ENCODE results near the gene ASCC1. TPM values are rescaled to one million over a fixed set of nuclear protein-coding genes. Genes with fewer than 3 reads are reported as not detected.

The ASCC1 gene
- total and polyA plus RNA-seq, 2 donors (not counting 1 experiment from before 2014, with no cell fraction given): 17.9 to 28.1 TPM

- ATAC-seq (ENCODE audit: low read depth) (peak; percentile 56), DNase-seq (peak; percentile 83)
- H3K36me3 ChIP-seq (replicated peaks in 1 of 2; ENCODE audit: control extremely low read depth in 1 of 2, control insufficient read depth in 1 of 2, extremely low read depth in 1 of 2, insufficient read depth in 2 of 2, low read length in 1 of 2): peaks cover 0 to 25% of the 10 kb centered on the region in 2 experiments
- H3K9me3 ChIP-seq (ENCODE audit: control extremely low read depth in 1 of 3, control insufficient read depth in 2 of 3, insufficient read depth in 1 of 3, low read length in 2 of 3): no peaks in the 10 kb centered on the region
- ChIA-PET CTCF (interaction anchor here (0.7 to 4.7 kb wide), 7 partner anchors 27 to 249 kb away, joined by 3 to 19 read pairs (median 4); no protein-coding TSS in a partner anchor), POLR2A (interaction anchor here (0.7 to 2.6 kb wide), 15 partner anchors 8 to 1073 kb away, joined by 3 to 20 read pairs (median 4); partner anchors contain the start of genes ANAPC16 and ASCC1)
- H3K4me2 ChIP-seq (replicated peaks; ENCODE audit: low read depth, low read length, poor library complexity, severe bottlenecking): peak within 1 kb of the TSS; percentile 93
- peaks cover 24 to 36% of the 10 kb centered on the region in 2 donors for H3K4me1 ChIP-seq (ENCODE audit: control insufficient read depth in 2 of 2, insufficient read depth in 2 of 2, low read length in 2 of 2)
- H3K4me3 ChIP-seq (ENCODE audit: control extremely low read depth in 1 of 5, extremely low read depth in 1 of 5, insufficient read depth in 1 of 5, low read depth in 2 of 5, low read length in 4 of 5): peak within 1 kb of the TSS; percentile 47 to 93 (median 84)
- Mint-ChIP-seq H3K9me3 (ENCODE audit: insufficient read depth) (no peaks in the 10 kb centered on the region), H3K4me1 (peaks cover 54% of the 10 kb centered on the region), H3K27ac (peak within 1 kb of the TSS; percentile 100), H3K4me3 (peak within 1 kb of the TSS; percentile 100), H3K27me3 (no peaks in the 10 kb centered on the region)
- no peaks in the 10 kb centered on the region for H3K27me3 ChIP-seq (replicated peaks in 1 of 4; ENCODE audit: control extremely low read depth in 1 of 4, control insufficient read depth in 3 of 4, insufficient read depth in 4 of 4, low read length in 3 of 4)
- H3K27ac ChIP-seq (ENCODE audit: low read length in 2 of 2): peak within 1 kb of the TSS; percentile 92 to 94
- WGBS (ENCODE audit: insufficient coverage): 2% methylated on average over 61 of the region's 65 CpGs
- peak within 1 kb of the TSS; percentile 91 for H2AFZ ChIP-seq (ENCODE audit: insufficient read depth, low read depth, low read length, poor library complexity, severe bottlenecking)
- H3K9ac ChIP-seq (ENCODE audit: low read length): peak within 1 kb of the TSS; percentile 91
- intact Hi-C loops (cut with micrococcal nuclease): loop anchor here (1.0 to 5.0 kb wide), 8 partner anchors 9 to 266 kb away; partner anchors contain the start of genes ANAPC16, ASCC1 and DNAJB12
- TF ChIP-seq, protein P1, sequence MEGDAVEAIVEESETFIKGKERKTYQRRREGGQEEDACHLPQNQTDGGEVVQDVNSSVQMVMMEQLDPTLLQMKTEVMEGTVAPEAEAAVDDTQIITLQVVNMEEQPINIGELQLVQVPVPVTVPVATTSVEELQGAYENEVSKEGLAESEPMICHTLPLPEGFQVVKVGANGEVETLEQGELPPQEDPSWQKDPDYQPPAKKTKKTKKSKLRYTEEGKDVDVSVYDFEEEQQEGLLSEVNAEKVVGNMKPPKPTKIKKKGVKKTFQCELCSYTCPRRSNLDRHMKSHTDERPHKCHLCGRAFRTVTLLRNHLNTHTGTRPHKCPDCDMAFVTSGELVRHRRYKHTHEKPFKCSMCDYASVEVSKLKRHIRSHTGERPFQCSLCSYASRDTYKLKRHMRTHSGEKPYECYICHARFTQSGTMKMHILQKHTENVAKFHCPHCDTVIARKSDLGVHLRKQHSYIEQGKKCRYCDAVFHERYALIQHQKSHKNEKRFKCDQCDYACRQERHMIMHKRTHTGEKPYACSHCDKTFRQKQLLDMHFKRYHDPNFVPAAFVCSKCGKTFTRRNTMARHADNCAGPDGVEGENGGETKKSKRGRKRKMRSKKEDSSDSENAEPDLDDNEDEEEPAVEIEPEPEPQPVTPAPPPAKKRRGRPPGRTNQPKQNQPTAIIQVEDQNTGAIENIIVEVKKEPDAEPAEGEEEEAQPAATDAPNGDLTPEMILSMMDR (IDR thresholded peaks at IDR 0.05): no peak
- TF ChIP-seq EZH2 (IDR thresholded peaks at IDR 0.05; ENCODE audit: borderline replicate concordance, insufficient read depth, low read depth, low read length, poor library complexity, severe bottlenecking): no peak
- H3K79me2 ChIP-seq (ENCODE audit: control insufficient read depth, insufficient read depth, low read length): peaks cover 67% of the 10 kb centered on the region
- peaks cover 5% of the 10 kb centered on the region for H4K20me1 ChIP-seq (ENCODE audit: control insufficient read depth, insufficient read depth, low read length, poor library complexity, severe bottlenecking)
These were observed 127.8 kb downstream of the ASCC1 start, which contains the start of gene SPOCK2 for GRCh38 chr10:72087969-72088888. Gene SPOCK2, minus strand, starts transcription at chr10:72088551. Its CDS starts 223 bp downstream, at chr10:72088328.
